ENCODE measurements around the gene CPNE4.

DNA sequence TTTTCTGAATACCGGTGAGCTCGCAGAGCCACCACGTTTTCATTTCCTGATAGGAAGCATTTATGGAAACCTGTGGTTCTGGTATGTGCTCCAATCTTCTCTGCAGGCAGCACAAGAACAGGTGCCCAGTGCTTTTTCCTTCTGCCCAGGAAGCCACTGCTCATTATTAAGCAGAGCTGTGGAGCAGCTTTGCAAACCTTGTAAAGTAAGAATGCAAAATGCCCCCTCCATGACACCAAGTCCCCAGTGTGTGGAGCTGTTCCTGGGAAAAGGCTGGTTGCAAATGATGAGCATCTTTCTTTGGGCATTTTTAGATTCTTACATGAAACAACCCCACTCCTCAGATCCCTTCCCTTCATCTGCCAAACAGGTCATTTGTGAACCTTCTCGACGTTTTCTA lies 466.4 kb downstream of the CPNE4 start:
- TF ChIP-seq, protein P1, sequence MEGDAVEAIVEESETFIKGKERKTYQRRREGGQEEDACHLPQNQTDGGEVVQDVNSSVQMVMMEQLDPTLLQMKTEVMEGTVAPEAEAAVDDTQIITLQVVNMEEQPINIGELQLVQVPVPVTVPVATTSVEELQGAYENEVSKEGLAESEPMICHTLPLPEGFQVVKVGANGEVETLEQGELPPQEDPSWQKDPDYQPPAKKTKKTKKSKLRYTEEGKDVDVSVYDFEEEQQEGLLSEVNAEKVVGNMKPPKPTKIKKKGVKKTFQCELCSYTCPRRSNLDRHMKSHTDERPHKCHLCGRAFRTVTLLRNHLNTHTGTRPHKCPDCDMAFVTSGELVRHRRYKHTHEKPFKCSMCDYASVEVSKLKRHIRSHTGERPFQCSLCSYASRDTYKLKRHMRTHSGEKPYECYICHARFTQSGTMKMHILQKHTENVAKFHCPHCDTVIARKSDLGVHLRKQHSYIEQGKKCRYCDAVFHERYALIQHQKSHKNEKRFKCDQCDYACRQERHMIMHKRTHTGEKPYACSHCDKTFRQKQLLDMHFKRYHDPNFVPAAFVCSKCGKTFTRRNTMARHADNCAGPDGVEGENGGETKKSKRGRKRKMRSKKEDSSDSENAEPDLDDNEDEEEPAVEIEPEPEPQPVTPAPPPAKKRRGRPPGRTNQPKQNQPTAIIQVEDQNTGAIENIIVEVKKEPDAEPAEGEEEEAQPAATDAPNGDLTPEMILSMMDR (conservative IDR thresholded peaks at IDR 0.05; ENCODE audit: low read depth, low read length), result peak; percentile 30; the same call in 1 of the 2 replicates
- TF ChIP-seq EZH2 (IDR thresholded peaks at IDR 0.05; ENCODE audit: borderline replicate concordance, low read depth, low read length, poor library complexity, severe bottlenecking), result no peak

Measured in A673 (cell line).